Fibroblast of the aortic adventitia (primary cell): ENCODE data around the gene KIFC3. TPM values are rescaled to one million over a fixed set of nuclear protein-coding genes. Genes with fewer than 3 reads are reported as not detected.

Experiments used
- DNase-seq: peaks from one replicate; pipeline ENCODE4 v3.0.0-alpha.2; 2010; ENCODE audit warnings: low read depth
- H3K4me3 ChIP-seq: 2 replicates; pipeline ENCODE4 v1.5.1; 2011; ENCODE audit warnings: low read depth, mild to moderate bottlenecking, control low read depth, low read length, moderate library complexity
- CTCF ChIP-seq: IDR thresholded peaks from 2 replicates; pipeline ENCODE4 v1.5.1; 2011; ENCODE audit warnings: mild to moderate bottlenecking, low read length, control low read depth, inconsistent platforms; ENCODE audit not compliant: insufficient read depth
- total RNA-seq: library from RNA; depleted of rRNA; stranded (reverse); fragments of >200 nt; gene quantifications from 2 replicates; pipeline ENCODE4 v1.2.3, GENCODE V29; 2012; ENCODE audit warnings: low replicate concordance

The KIFC3 gene
- total RNA-seq, 1 donor: 32.8 TPM

GRCh38 chr16:57824888-57825287 lies 22.6 kb upstream of the KIFC3 start:
- no peak overlapping the region for H3K4me3 ChIP-seq
- TF ChIP-seq CTCF: no peak
- no peak for DNase-seq

- no peak for TF ChIP-seq CTCF
- no peak for DNase-seq
- no peak overlapping the region for H3K4me3 ChIP-seq
Observed at GRCh38 chr16:57823836-57824235, 21.5 kb upstream of the KIFC3 start.

GRCh38 chr16:57822856-57823255 lies 20.6 kb upstream of the KIFC3 start:
- no peak for TF ChIP-seq CTCF
- DNase-seq: no peak
- H3K4me3 ChIP-seq: no peak overlapping the region

- no peak overlapping the region for H3K4me3 ChIP-seq
- no peak for TF ChIP-seq CTCF
- DNase-seq: no peak
Observed at GRCh38 chr16:57822018-57822553, 19.8 kb upstream of the KIFC3 start.

GRCh38 chr16:57821149-57821971 lies 19.1 kb upstream of the KIFC3 start:
- no peak for DNase-seq
- TF ChIP-seq CTCF: no peak

GRCh38 chr16:57818377-57819064 lies 16.2 kb upstream of the KIFC3 start:
- DNase-seq: no peak
- no peak overlapping the region for H3K4me3 ChIP-seq
- TF ChIP-seq CTCF: no peak

More at GRCh38 chr16:57821149-57821971, 19.1 kb upstream of the KIFC3 start:
- H3K4me3 ChIP-seq: no peak overlapping the region
